Prostate gland (tissue), 2 donors: Measurements from ENCODE around the gene CRB2.

Source experiments
- POLR2A ChIP-seq: fragments of 450-650 bp; IDR thresholded peaks from one replicate; pipeline ENCODE4 v1.6.1; 2016; ENCODE audit warnings: antibody characterized with exemption, mild to moderate bottlenecking
- POLR2AphosphoS5 ChIP-seq: sonication (generic); formaldehyde crosslinking; IDR thresholded peaks from one replicate; pipeline ENCODE4 v1.6.1; 2017; ENCODE audit warnings: antibody characterized with exemption
- TF ChIP-seq, protein P1 (sequence below), 4 experiments: fragments of 200-600 bp in 2 of 4; fragments of 450-650 bp in 2 of 4; sonication (generic) in 2 of 4; IDR thresholded peaks; 1 replicate in 3 of 4; 2 replicates in 1 of 4; pipeline ENCODE4 v1.5.1; 2016 to 2019; ENCODE audit warnings: antibody characterized with exemption in 4 of 4, mild to moderate bottlenecking in 2 of 4, moderate library complexity in 2 of 4

DNA sequence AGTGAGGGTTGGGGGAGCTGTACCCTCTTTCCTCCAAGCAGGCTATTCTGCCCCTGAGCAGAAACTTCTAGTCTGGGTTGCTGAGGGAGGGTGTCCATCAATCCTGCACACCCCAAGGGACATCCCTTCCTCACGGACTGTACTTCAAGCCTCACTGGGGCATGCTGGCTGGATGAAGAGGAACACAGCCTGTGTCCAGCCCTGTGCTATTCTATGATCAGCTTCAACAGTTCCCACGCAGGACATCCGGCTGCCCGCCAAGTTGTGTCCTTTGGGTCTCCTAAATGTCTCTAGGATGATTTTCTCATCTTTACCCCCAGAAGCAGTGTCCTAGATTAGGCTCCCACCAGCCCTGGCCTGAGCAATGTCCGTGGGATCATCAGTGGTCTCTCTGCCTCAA, 68.1 kb downstream of the CRB2 start:
- TF ChIP-seq, protein P1, sequence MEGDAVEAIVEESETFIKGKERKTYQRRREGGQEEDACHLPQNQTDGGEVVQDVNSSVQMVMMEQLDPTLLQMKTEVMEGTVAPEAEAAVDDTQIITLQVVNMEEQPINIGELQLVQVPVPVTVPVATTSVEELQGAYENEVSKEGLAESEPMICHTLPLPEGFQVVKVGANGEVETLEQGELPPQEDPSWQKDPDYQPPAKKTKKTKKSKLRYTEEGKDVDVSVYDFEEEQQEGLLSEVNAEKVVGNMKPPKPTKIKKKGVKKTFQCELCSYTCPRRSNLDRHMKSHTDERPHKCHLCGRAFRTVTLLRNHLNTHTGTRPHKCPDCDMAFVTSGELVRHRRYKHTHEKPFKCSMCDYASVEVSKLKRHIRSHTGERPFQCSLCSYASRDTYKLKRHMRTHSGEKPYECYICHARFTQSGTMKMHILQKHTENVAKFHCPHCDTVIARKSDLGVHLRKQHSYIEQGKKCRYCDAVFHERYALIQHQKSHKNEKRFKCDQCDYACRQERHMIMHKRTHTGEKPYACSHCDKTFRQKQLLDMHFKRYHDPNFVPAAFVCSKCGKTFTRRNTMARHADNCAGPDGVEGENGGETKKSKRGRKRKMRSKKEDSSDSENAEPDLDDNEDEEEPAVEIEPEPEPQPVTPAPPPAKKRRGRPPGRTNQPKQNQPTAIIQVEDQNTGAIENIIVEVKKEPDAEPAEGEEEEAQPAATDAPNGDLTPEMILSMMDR (IDR thresholded peaks at IDR 0.05): no peak
- TF ChIP-seq POLR2AphosphoS5: no peak
- no peak for TF ChIP-seq POLR2A
